Measurements from ENCODE around the gene TSC22D1.

Gene TSC22D1

GRCh38 chr13:44449999-44450821 lies 125.9 kb downstream of the TSC22D1 start:
- DNase-seq = no peak

GRCh38 chr13:44448875-44449274 lies 127.3 kb downstream of the TSC22D1 start:
- DNase-seq = no peak

- DNase-seq = no peak
Measured at GRCh38 chr13:44448373-44448772, 127.8 kb downstream of the TSC22D1 start.

GRCh38 chr13:44447783-44448321 lies 128.3 kb downstream of the TSC22D1 start:
- DNase-seq = no peak

GRCh38 chr13:44440046-44440608 lies 136.0 kb downstream of the TSC22D1 start:
- DNase-seq = no peak

GRCh38 chr13:44439452-44440024 lies 136.6 kb downstream of the TSC22D1 start:
- DNase-seq = no peak

GRCh38 chr13:44438234-44438579 lies 137.9 kb downstream of the TSC22D1 start:
- no peak for DNase-seq

GRCh38 chr13:44437356-44438233 lies 138.5 kb downstream of the TSC22D1 start:
- DNase-seq = no peak

- DNase-seq = peak; percentile 8 to 14
Measured at GRCh38 chr13:44436589-44437337, 139.4 kb downstream of the TSC22D1 start.

- no peak for DNase-seq
Measured at GRCh38 chr13:44435919-44436510, 140.1 kb downstream of the TSC22D1 start.

GRCh38 chr13:44435142-44435918 lies 140.8 kb downstream of the TSC22D1 start:
- peak; percentile 76 for DNase-seq

- no peak for DNase-seq
Measured at GRCh38 chr13:44434766-44435141, 141.4 kb downstream of the TSC22D1 start.

GRCh38 chr13:44433863-44434765 lies 142.0 kb downstream of the TSC22D1 start:
- DNase-seq = no peak

- no peak for DNase-seq
Measured at GRCh38 chr13:44432650-44433049, 143.5 kb downstream of the TSC22D1 start.

- no peak for DNase-seq
Measured at GRCh38 chr13:44431150-44431549, 145.0 kb downstream of the TSC22D1 start.

- DNase-seq = no peak
Measured at GRCh38 chr13:44429311-44429710, 146.8 kb downstream of the TSC22D1 start.

GRCh38 chr13:44426461-44426860 lies 149.7 kb downstream of the TSC22D1 start:
- DNase-seq = no peak

- no peak for DNase-seq
Measured at GRCh38 chr13:44425815-44426078, 150.4 kb downstream of the TSC22D1 start.

- no peak for DNase-seq
Measured at GRCh38 chr13:44425041-44425814, 150.9 kb downstream of the TSC22D1 start.
